GM12878 (cell line): ENCODE measurements around the gene DDR1. TPM values are rescaled to one million over a fixed set of nuclear protein-coding genes. Genes with fewer than 3 reads are reported as not detected.

Experiments
- ATAC-seq: fragments of 200-7000 bp; cut with Tn5 transposase; 3 replicates; pipeline ENCODE4 v1.9.1; 2020; ENCODE audit warnings: mild to moderate bottlenecking, moderate library complexity
- BruUV-seq: library from RNA; stranded (reverse); fragments of 400-500 nt; replicated peaks from 2 replicates; lab custom pipeline; 2021; lab: Mats Ljungman, UMichigan
- CTCF ChIA-PET: fragments of 300-600 bp; sonication (Branson Sonifier 250); formaldehyde crosslinking; extraction: SDS; loops from one replicate; lab custom pipeline; 2021; ENCODE audit warnings: inconsistent platforms; lab: Yijun Ruan, JAX
- POLR2A ChIA-PET: fragments of 350-600 bp; formaldehyde crosslinking; extraction: SDS; loops from one replicate; lab custom pipeline; 2021; ENCODE audit warnings: inconsistent platforms; lab: Charles Lee
- RAD21 ChIA-PET: fragments of 300-600 bp; sonication (Branson Sonifier 250); formaldehyde crosslinking; loops from one replicate; lab custom pipeline; 2023; ENCODE audit warnings: antibody characterized with exemption; ENCODE audit not compliant: unreplicated experiment; lab: Charles Lee
- SMC1A ChIA-PET: fragments of 300-600 bp; sonication (Branson Sonifier 250); formaldehyde crosslinking; loops from one replicate; lab custom pipeline; 2023; ENCODE audit not compliant: unreplicated experiment, uncharacterized antibody; lab: Charles Lee
- DNase-seq: peaks from one replicate; pipeline ENCODE4 v3.0.0-alpha.2; 2011; ENCODE audit warnings: low read depth, low spot score
- FAIRE-seq: peaks from 3 replicates; lab custom pipeline; 2011; peaks lifted over from hg19 to GRCh38; lab: Jason Lieb, UNC
- H2AFZ ChIP-seq: 2 replicates; pipeline ENCODE4 v1.6.0; 2011; ENCODE audit warnings: low read depth, low read length, control low read depth; ENCODE audit not compliant: control insufficient read depth
- H3K27ac ChIP-seq: 2 replicates; pipeline ENCODE4 v1.5.1; 2011; ENCODE audit warnings: control low read depth; ENCODE audit not compliant: control insufficient read depth, insufficient read depth
- H3K27me3 ChIP-seq, 2 experiments: replicated peaks in 1 of 2; 2 replicates each; pipeline versions ENCODE4 v1.6.0 to v1.6.1; 2011; ENCODE audit warnings: low read length in 1 of 2; ENCODE audit not compliant: control insufficient read depth in 2 of 2, insufficient read depth in 2 of 2
- H3K36me3 ChIP-seq, 2 experiments: 2 replicates each; pipeline ENCODE4 v1.5.1; 2011; ENCODE audit warnings: low read length in 1 of 2; ENCODE audit not compliant: control insufficient read depth in 2 of 2, insufficient read depth in 2 of 2
- H3K4me1 ChIP-seq: 2 replicates; pipeline ENCODE4 v1.6.1; 2011; ENCODE audit warnings: mild to moderate bottlenecking, low read length, moderate library complexity, mixed read lengths; ENCODE audit not compliant: control insufficient read depth, insufficient read depth
- H3K4me2 ChIP-seq: 2 replicates; pipeline ENCODE4 v1.6.0; 2011; ENCODE audit warnings: control low read depth; ENCODE audit not compliant: control insufficient read depth, insufficient read depth
- H3K4me3 ChIP-seq: fragments of 200-600 bp; sonication (generic); 2 replicates; pipeline ENCODE4 v1.5.1; 2016
- H3K79me2 ChIP-seq: 2 replicates; pipeline ENCODE4 v1.6.0; 2011; ENCODE audit warnings: low read length; ENCODE audit not compliant: control insufficient read depth, insufficient read depth
- H3K9ac ChIP-seq: 2 replicates; pipeline ENCODE4 v1.8.0; 2011; ENCODE audit warnings: low read length, control low read depth, mixed read lengths; ENCODE audit not compliant: control insufficient read depth, insufficient read depth
- H3K9me3 ChIP-seq: replicated peaks from 3 replicates; pipeline ENCODE4 v1.5.1; 2011; ENCODE audit warnings: mild to moderate bottlenecking, low read length; ENCODE audit not compliant: control insufficient read depth, insufficient read depth
- H4K20me1 ChIP-seq: 2 replicates; pipeline ENCODE4 v1.6.0; 2011; ENCODE audit not compliant: control insufficient read depth, insufficient read depth
- ASH2L ChIP-seq: fragments of 300-600, 200-600 bp; sonication (generic); IDR thresholded peaks from 2 replicates; pipeline ENCODE4 v1.6.1; 2017; ENCODE audit warnings: low read depth, mild to moderate bottlenecking, borderline replicate concordance
- ATF2 ChIP-seq: IDR thresholded peaks from 2 replicates; pipeline ENCODE4 v1.6.1; 2012; ENCODE audit warnings: low read length, inconsistent platforms
- ATF7 ChIP-seq: fragments of 450-650 bp; IDR thresholded peaks from 2 replicates; pipeline ENCODE4 v1.6.1; 2016; ENCODE audit warnings: low read depth, mild to moderate bottlenecking
- BRCA1 ChIP-seq: IDR thresholded peaks from 2 replicates; pipeline ENCODE4 v1.6.1; 2011; ENCODE audit warnings: low read depth, low read length, improper control_type of control experiment
- CBX5 ChIP-seq: sonication (generic); IDR thresholded peaks from 2 replicates; pipeline ENCODE4 v1.6.1; 2016; ENCODE audit warnings: low read depth, moderate library complexity, mild to moderate bottlenecking, inconsistent platforms
- CREB1 ChIP-seq: IDR thresholded peaks from 2 replicates; pipeline ENCODE4 v1.6.1; 2012; ENCODE audit warnings: low read depth, mild to moderate bottlenecking, inconsistent platforms
- EGR1 ChIP-seq, 2 experiments: IDR thresholded peaks; 1 replicate in 1 of 2; 2 replicates in 1 of 2; pipeline ENCODE4 v1.6.1; 2011 to 2012; ENCODE audit warnings: low read depth in 2 of 2, low read length in 2 of 2, borderline replicate concordance in 1 of 2, mild to moderate bottlenecking in 1 of 2, moderate library complexity in 1 of 2
- HDAC2 ChIP-seq: fragments of 200-600 bp; sonication (generic); IDR thresholded peaks from 2 replicates; pipeline ENCODE4 v1.6.1; 2017
- IRF3 ChIP-seq: fragments of 450-650 bp; IDR thresholded peaks from 2 replicates; pipeline ENCODE4 v1.6.1; 2014; ENCODE audit warnings: mild to moderate bottlenecking
- MLLT1 ChIP-seq: fragments of 450-650 bp; IDR thresholded peaks from 2 replicates; pipeline ENCODE4 v1.6.1; 2016; ENCODE audit warnings: mild to moderate bottlenecking
- PAX5 ChIP-seq: IDR thresholded peaks from 2 replicates; pipeline ENCODE4 v1.6.1; 2011; ENCODE audit warnings: low read depth, low read length, borderline replicate concordance
- PML ChIP-seq: IDR thresholded peaks from 2 replicates; pipeline ENCODE4 v1.6.1; 2012; ENCODE audit warnings: low read length, inconsistent platforms
- PRDM15 ChIP-seq: fragments of 450-650 bp; formaldehyde crosslinking; IDR thresholded peaks from 2 replicates; pipeline ENCODE4 v1.4.0; 2020; ENCODE audit warnings: mild to moderate bottlenecking, moderate library complexity
- TCF3 ChIP-seq: IDR thresholded peaks from 2 replicates; pipeline ENCODE4 v1.6.1; 2012; ENCODE audit warnings: low read depth, mild to moderate bottlenecking, low read length, borderline replicate concordance; ENCODE audit not compliant: insufficient read depth
- ZNF274 ChIP-seq: IDR thresholded peaks from one replicate; pipeline ENCODE4 v1.8.0; 2011; ENCODE audit not compliant: insufficient read length, insufficient read depth
- ZNF622 ChIP-seq: fragments of 450-650 bp; IDR thresholded peaks from 2 replicates; pipeline ENCODE4 v1.6.1; 2017; ENCODE audit warnings: mild to moderate bottlenecking, inconsistent platforms
- WGBS: methylation state at CpG from one replicate; pipeline ENCODE4 v1.1.6; 2016; ENCODE audit warnings: low lambda C conversion rate; ENCODE audit not compliant: insufficient replicate concordance, insufficient coverage; ENCODE audit errors: missing lambda C conversion rate; 5-methylcytosine and 5-hydroxymethylcytosine counted together
- in situ Hi-C: fragments of 300-500 bp; cut with MboI; formaldehyde crosslinking; loops from 9 replicates; pipeline ENCODE4 v1.14.3; 2018; ENCODE audit warnings: mixed read lengths
- intact Hi-C: fragments of 100-400 bp; cut with micrococcal nuclease; formaldehyde crosslinking; loops from one replicate; pipeline ENCODE4 v1.14.2; 2022; ENCODE audit not compliant: unreplicated experiment
- polyA plus RNA-seq, 11 experiments: library from polyadenylated mRNA; depleted of rRNA in 4 of 11; unstranded in 6 of 11; stranded (reverse) in 5 of 11; fragments of >200 nt; fragmentation: Nextera tagmentation in 4 of 11; fragmentation: Illumina TruSeq in 1 of 11; extraction: Ambion mirVana in 4 of 11; extraction: Trizol in 1 of 11; gene quantifications; 1 replicate in 1 of 11; 2 replicates in 10 of 11; pipeline versions ENCODE4 v1.2.1 to v1.2.3, GENCODE V29; 2011 to 2016; ENCODE audit warnings: inconsistent platforms in 2 of 11, missing spikeins in 2 of 11, low read depth in 1 of 11
- total RNA-seq, 4 experiments: library from RNA; depleted of rRNA in 3 of 4; stranded (reverse); fragments of >200 nt in 3 of 4; fragmentation: Illumina TruSeq in 1 of 4; extraction: Trizol in 1 of 4; gene quantifications; 2 replicates each; pipeline versions ENCODE4 v1.2.1 to v1.2.3, GENCODE V29; 2013 to 2021

DDR1 gene
- total and polyA plus RNA-seq, 10 of the 15 experiments (the other 5 are each of a cell fraction or from before 2014, with no cell fraction given) = 1.1 to 39.0 (median 11.9) TPM

- Histone ChIP-seq H3K4me1 (no peaks in the 10 kb centered on the region), H3K4me2 (no peak overlapping the region), H3K4me3 (no peak overlapping the region), H3K9me3 (no peaks in the 10 kb centered on the region), H3K27ac (no peak overlapping the region), H3K9ac (no peak overlapping the region), H3K27me3 (no peaks in the 10 kb centered on the region; a peak in 1 of 4 replicates), H2AFZ (0 out of 2 replicates have a peak overlapping the region, but pooled peaks have one; percentile 19), H3K79me2 (no peaks in the 10 kb centered on the region), H4K20me1 (no peaks in the 10 kb centered on the region), H3K36me3 (no peaks in the 10 kb centered on the region)
- intact Hi-C loops (no loop called here), in situ Hi-C loops (no loop called here)
- FAIRE-seq (no peak), ATAC-seq (no peak; the same call in 1 of the 3 replicates), DNase-seq (no peak)
- SMC1A ChIA-PET = interaction anchor here (0.9 to 13.4 kb wide), 5 partner anchors 8 to 253 kb away, joined by 3 to 141 read pairs (median 6); partner anchors contain the start of gene VARS2
- CTCF ChIA-PET = interaction anchor here (0.5 to 2.3 kb wide), 11 partner anchors 10 to 1996 kb away, joined by 3 to 7 read pairs (median 3); partner anchors contain the start of gene VARS2
- no TSS peak for BruUV-seq
- RAD21 ChIA-PET = interaction anchor here (1.4 kb wide), 1 partner anchor 50 kb away, joined by 3 read pairs; the partner anchor contains the start of gene DDR1
- TF ChIP-seq TCF3 = no peak
- no peak for TF ChIP-seq CBX5
- TF ChIP-seq IRF3 = no peak
- TF ChIP-seq ZNF622 = no peak
- no peak for TF ChIP-seq PAX5
- TF ChIP-seq BRCA1 = no peak
- no peak for TF ChIP-seq ZNF274
- no peak for TF ChIP-seq EGR1 (IDR thresholded peaks at IDR 0.05; ENCODE audit: borderline replicate concordance in 1 of 2, low read depth in 2 of 2, low read length in 2 of 2)
- no peak for TF ChIP-seq CREB1
- no peak for TF ChIP-seq ATF2
- no peak for TF ChIP-seq PML
- TF ChIP-seq ASH2L = no peak
- TF ChIP-seq PRDM15 (CRISPR knock-in tag) = no peak
- no peak for TF ChIP-seq HDAC2
- no peak for TF ChIP-seq MLLT1
- TF ChIP-seq ATF7 = no peak
- 33% methylated on average over 4 of the region's 4 CpGs for WGBS
- POLR2A ChIA-PET = interaction anchor here (0.6 to 1.6 kb wide), 4 partner anchors 12 to 79 kb away, joined by 3 to 4 read pairs (median 4); partner anchors contain the start of gene VARS2
Observed at GRCh38 chr6:30834646-30835045, 49.7 kb upstream of the DDR1 start.
